K562 (cell line): ENCODE measurements around the gene ILF2. TPM values are rescaled to one million over a fixed set of nuclear protein-coding genes. Genes with fewer than 3 reads are reported as not detected.

ENCODE experiments used
- BRCA1 ChIP-seq, 2 experiments: fragments of 450-650 bp in 1 of 2; sonication (generic) in 1 of 2; formaldehyde crosslinking in 1 of 2; IDR thresholded peaks; 2 replicates each; pipeline versions ENCODE4 v1.5.0 to v1.6.1; 2017 to 2020; ENCODE audit warnings: mild to moderate bottlenecking in 1 of 2, missing genetic modification reagents in 1 of 2
- FOS ChIP-seq: IDR thresholded peaks from 3 replicates; pipeline ENCODE4 v1.6.1; 2011; ENCODE audit not compliant: insufficient read length; ENCODE audit errors: extremely low read depth
- HCFC1 ChIP-seq: IDR thresholded peaks from 2 replicates; pipeline ENCODE4 v1.6.1; 2012; ENCODE audit warnings: low read depth, low read length, improper control_type of control experiment
- HDAC3 ChIP-seq: fragments of 450-650 bp; IDR thresholded peaks from 2 replicates; pipeline ENCODE4 v1.6.1; 2018; ENCODE audit warnings: borderline replicate concordance, mild to moderate bottlenecking, moderate library complexity; ENCODE audit not compliant: partially characterized antibody
- HNRNPLL ChIP-seq: fragments of 200-400 bp; formaldehyde crosslinking; IDR thresholded peaks from 2 replicates; pipeline ENCODE4 v1.6.1; 2017; ENCODE audit warnings: low read length, low read depth, mild to moderate bottlenecking; ENCODE audit not compliant: poor library complexity, severe bottlenecking
- MTF1 ChIP-seq: fragments of 250-450 bp; sonication (Bioruptor Pico); IDR thresholded peaks from 2 replicates; pipeline ENCODE4 v1.9.0; 2021; ENCODE audit warnings: moderate library complexity, mild to moderate bottlenecking, inconsistent platforms, borderline replicate concordance
- PHB2 ChIP-seq: fragments of 450-650 bp; IDR thresholded peaks from 2 replicates; pipeline ENCODE4 v1.6.1; 2017; ENCODE audit warnings: low read depth
- POLR2H ChIP-seq: IDR thresholded peaks from 2 replicates; pipeline ENCODE4 v1.6.1; 2016; ENCODE audit warnings: missing genetic modification characterization, low read depth, mild to moderate bottlenecking, control low read depth, missing compliant biosample characterization, moderate library complexity
- PYGO2 ChIP-seq: fragments of 450-650 bp; IDR thresholded peaks from 2 replicates; pipeline ENCODE4 v1.6.1; 2016; ENCODE audit warnings: mild to moderate bottlenecking, missing genetic modification characterization, moderate library complexity, missing compliant biosample characterization
- SMARCC2 ChIP-seq: fragments of 450-650 bp; IDR thresholded peaks from 2 replicates; pipeline ENCODE4 v1.6.1; 2017; ENCODE audit warnings: antibody characterized with exemption, moderate library complexity, mild to moderate bottlenecking, low read depth
- TRIM28 ChIP-seq: fragments of 450-650 bp; IDR thresholded peaks from 2 replicates; pipeline ENCODE4 v1.6.1; 2017
- ZNF124 ChIP-seq: sonication (generic); formaldehyde crosslinking; IDR thresholded peaks from 2 replicates; pipeline ENCODE4 v1.8.1; 2022; ENCODE audit warnings: missing genetic modification reagents
- ZNF134 ChIP-seq: fragments of 250-450 bp; sonication (Bioruptor Pico); conservative IDR thresholded peaks from 2 replicates; pipeline ENCODE4 v1.4.0; 2020
- ZNF174 ChIP-seq: fragments of 250-450 bp; sonication (Bioruptor Pico); IDR thresholded peaks from 2 replicates; pipeline ENCODE4 v1.4.0; 2020; ENCODE audit warnings: mild to moderate bottlenecking
- ZNF407 ChIP-seq: fragments of 450-650 bp; IDR thresholded peaks from 2 replicates; pipeline ENCODE4 v1.6.1; 2016; ENCODE audit warnings: low read depth
- ZNF76 ChIP-seq: fragments of 250-450 bp; sonication (Bioruptor Pico); IDR thresholded peaks from 2 replicates; pipeline ENCODE4 v1.4.0; 2020; ENCODE audit warnings: mild to moderate bottlenecking, moderate library complexity, borderline replicate concordance
- polyA plus RNA-seq, 8 experiments: library from polyadenylated mRNA; depleted of rRNA in 4 of 8; stranded (reverse) in 5 of 8; unstranded in 3 of 8; fragments of >200 nt; fragmentation: Nextera tagmentation in 2 of 8; fragmentation: Illumina TruSeq in 1 of 8; extraction: Ambion mirVana in 2 of 8; extraction: Trizol in 1 of 8; gene quantifications; 2 replicates each; pipeline versions ENCODE4 v1.2.1 to v1.2.3, GENCODE V29; 2011 to 2014; ENCODE audit warnings: inconsistent platforms in 1 of 8, missing spikeins in 1 of 8
- total RNA-seq, 7 experiments: library from RNA; depleted of rRNA in 6 of 7; stranded (reverse); fragments of >200 nt in 6 of 7; fragmentation: Illumina TruSeq in 2 of 7; extraction: Trizol in 2 of 7; gene quantifications; 2 replicates each; pipeline versions ENCODE4 v1.2.1 to v1.2.3, GENCODE V29; 2011 to 2021; ENCODE audit warnings: low replicate concordance in 1 of 7
- TF ChIP-seq, protein P1 (sequence below), 2 experiments: fragments of 250-450 bp in 1 of 2; fragments of 450-650 bp in 1 of 2; sonication (Bioruptor Pico) in 1 of 2; IDR thresholded peaks; 2 replicates each; pipeline versions ENCODE4 v1.6.1 to v1.8.0; 2016 to 2021; ENCODE audit warnings: mild to moderate bottlenecking in 2 of 2, moderate library complexity in 2 of 2, missing compliant biosample characterization in 1 of 2, missing genetic modification characterization in 1 of 2
- TF ChIP-seq, protein P2 (sequence below): fragments of 450-650 bp; IDR thresholded peaks from 2 replicates; pipeline ENCODE4 v1.6.1; 2016

The ILF2 gene
- total and polyA plus RNA-seq, 9 of the 15 experiments (the other 6 are each of a cell fraction or from before 2014, with no cell fraction given): 282 to 726 (median 474) TPM

GRCh38 chr1:153670859-153671627 is at the start of gene ILF2 (continued):
- TF ChIP-seq FOS (peak; percentile 97), ZNF407 (peak; percentile 80), ZNF174 (CRISPR knock-in tag) (peak; percentile 71; the same call in 1 of the 2 replicates), MTF1 (CRISPR knock-in tag) (no peak), HDAC3 (peak; percentile 93), POLR2H (peak; percentile 100), TRIM28 (peak; percentile 68), ZNF134 (CRISPR knock-in tag) (peak; percentile 56), PHB2 (no peak), HNRNPLL (peak; percentile 96), SMARCC2 (no peak), PYGO2 (tag) (no peak), ZNF76 (CRISPR knock-in tag) (no peak), BRCA1 (IDR thresholded peaks at IDR 0.05) (no peak), BRCA1 (CRISPR knock-in tag; IDR thresholded peaks at IDR 0.05) (no peak), HCFC1 (peak; percentile 53; the same call in 1 of the 2 replicates), ZNF124 (CRISPR knock-in tag) (no peak)
- TF ChIP-seq, protein P1, sequence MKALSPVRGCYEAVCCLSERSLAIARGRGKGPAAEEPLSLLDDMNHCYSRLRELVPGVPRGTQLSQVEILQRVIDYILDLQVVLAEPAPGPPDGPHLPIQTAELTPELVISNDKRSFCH (CRISPR knock-in tag; IDR thresholded peaks at IDR 0.05): no peak
- TF ChIP-seq, protein P1 (tag; IDR thresholded peaks at IDR 0.05): 0 out of 2 replicates have a peak, but pooled peaks have one; percentile 49
- TF ChIP-seq, protein P2, sequence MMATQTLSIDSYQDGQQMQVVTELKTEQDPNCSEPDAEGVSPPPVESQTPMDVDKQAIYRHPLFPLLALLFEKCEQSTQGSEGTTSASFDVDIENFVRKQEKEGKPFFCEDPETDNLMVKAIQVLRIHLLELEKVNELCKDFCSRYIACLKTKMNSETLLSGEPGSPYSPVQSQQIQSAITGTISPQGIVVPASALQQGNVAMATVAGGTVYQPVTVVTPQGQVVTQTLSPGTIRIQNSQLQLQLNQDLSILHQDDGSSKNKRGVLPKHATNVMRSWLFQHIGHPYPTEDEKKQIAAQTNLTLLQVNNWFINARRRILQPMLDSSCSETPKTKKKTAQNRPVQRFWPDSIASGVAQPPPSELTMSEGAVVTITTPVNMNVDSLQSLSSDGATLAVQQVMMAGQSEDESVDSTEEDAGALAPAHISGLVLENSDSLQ: peak; percentile 68
